ENCODE measurements around the gene SYNGR2.

DNA sequence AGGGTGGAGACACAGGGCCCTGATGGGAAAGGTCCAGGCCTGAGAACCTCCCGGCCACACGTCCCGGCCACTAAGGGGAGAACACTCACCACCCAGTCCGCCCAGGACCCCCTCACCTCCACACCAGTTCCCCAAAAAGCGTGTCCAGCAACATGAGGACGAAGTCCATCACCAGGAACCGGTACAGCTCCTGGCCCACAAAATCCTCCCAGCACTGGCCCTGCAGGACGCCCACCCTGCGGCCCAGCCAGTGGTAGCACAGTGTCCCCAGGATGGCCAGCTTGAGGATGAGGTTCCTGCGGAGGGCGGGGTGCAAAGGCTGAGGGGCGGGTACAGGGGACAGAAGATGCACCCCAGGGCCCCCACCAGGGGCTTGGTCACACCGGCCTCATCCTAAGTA lies 47.8 kb upstream of the SYNGR2 start:
- TF ChIP-seq POLR2A (IDR thresholded peaks at IDR 0.05) (no peak), POLR2AphosphoS5 (IDR thresholded peaks at IDR 0.05) (no peak)
- TF ChIP-seq, protein P1, sequence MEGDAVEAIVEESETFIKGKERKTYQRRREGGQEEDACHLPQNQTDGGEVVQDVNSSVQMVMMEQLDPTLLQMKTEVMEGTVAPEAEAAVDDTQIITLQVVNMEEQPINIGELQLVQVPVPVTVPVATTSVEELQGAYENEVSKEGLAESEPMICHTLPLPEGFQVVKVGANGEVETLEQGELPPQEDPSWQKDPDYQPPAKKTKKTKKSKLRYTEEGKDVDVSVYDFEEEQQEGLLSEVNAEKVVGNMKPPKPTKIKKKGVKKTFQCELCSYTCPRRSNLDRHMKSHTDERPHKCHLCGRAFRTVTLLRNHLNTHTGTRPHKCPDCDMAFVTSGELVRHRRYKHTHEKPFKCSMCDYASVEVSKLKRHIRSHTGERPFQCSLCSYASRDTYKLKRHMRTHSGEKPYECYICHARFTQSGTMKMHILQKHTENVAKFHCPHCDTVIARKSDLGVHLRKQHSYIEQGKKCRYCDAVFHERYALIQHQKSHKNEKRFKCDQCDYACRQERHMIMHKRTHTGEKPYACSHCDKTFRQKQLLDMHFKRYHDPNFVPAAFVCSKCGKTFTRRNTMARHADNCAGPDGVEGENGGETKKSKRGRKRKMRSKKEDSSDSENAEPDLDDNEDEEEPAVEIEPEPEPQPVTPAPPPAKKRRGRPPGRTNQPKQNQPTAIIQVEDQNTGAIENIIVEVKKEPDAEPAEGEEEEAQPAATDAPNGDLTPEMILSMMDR (IDR thresholded peaks at IDR 0.05) = no peak
